HepG2 (cell line): Measurements from ENCODE around the gene ABL2. TPM values are rescaled to one million over a fixed set of nuclear protein-coding genes. Genes with fewer than 3 reads are reported as not detected.
A peak's percentile ranks its signal among the peaks of the same experiment; 100 is the strongest.

Experiments
- DNMT3B ChIP-seq: conservative IDR thresholded peaks from 2 replicates; pipeline ENCODE4 v1.6.1; 2016; ENCODE audit warnings: missing biosample characterization, control low read depth
- HOXD1 ChIP-seq: sonication (generic); formaldehyde crosslinking; IDR thresholded peaks from 2 replicates; pipeline ENCODE4 v1.5.0; 2020; ENCODE audit warnings: missing genetic modification reagents
- NFE2 ChIP-seq: sonication (generic); formaldehyde crosslinking; IDR thresholded peaks from 2 replicates; pipeline ENCODE4 v1.4.0; 2020; ENCODE audit warnings: missing genetic modification reagents
- NR2C2 ChIP-seq: sonication (generic); formaldehyde crosslinking; IDR thresholded peaks from 2 replicates; pipeline ENCODE4 v1.4.0; 2020; ENCODE audit warnings: missing genetic modification reagents, mild to moderate bottlenecking, moderate library complexity, borderline replicate concordance
- PCBP1 ChIP-seq: fragments of 200-400 bp; formaldehyde crosslinking; IDR thresholded peaks from 2 replicates; pipeline ENCODE4 v1.6.1; 2017; ENCODE audit warnings: mild to moderate bottlenecking, low read depth, low read length, borderline replicate concordance
- PHF8 ChIP-seq: sonication (generic); formaldehyde crosslinking; IDR thresholded peaks from 2 replicates; pipeline ENCODE4 v1.5.0; 2020; ENCODE audit warnings: missing genetic modification reagents
- RFX1 ChIP-seq: fragments of 450-650 bp; IDR thresholded peaks from 2 replicates; pipeline ENCODE4 v1.6.1; 2017
- SNRNP70 ChIP-seq: fragments of 200-400 bp; formaldehyde crosslinking; IDR thresholded peaks from 2 replicates; pipeline ENCODE4 v1.6.1; 2017; ENCODE audit warnings: mild to moderate bottlenecking, low read depth, low read length, moderate library complexity
- SOX5 ChIP-seq: IDR thresholded peaks from 2 replicates; pipeline ENCODE4 v1.6.1; 2016; ENCODE audit warnings: borderline replicate concordance
- TOPORS ChIP-seq: sonication (generic); formaldehyde crosslinking; IDR thresholded peaks from 2 replicates; pipeline ENCODE4 v1.8.0; 2023; ENCODE audit warnings: mild to moderate bottlenecking, missing genetic modification reagents
- YEATS2 ChIP-seq: sonication (generic); formaldehyde crosslinking; IDR thresholded peaks from 2 replicates; pipeline ENCODE4 v1.4.0; 2020; ENCODE audit warnings: missing genetic modification reagents, borderline replicate concordance
- ZC3H4 ChIP-seq: sonication (generic); formaldehyde crosslinking; IDR thresholded peaks from 2 replicates; pipeline ENCODE4 v1.4.0; 2020; ENCODE audit warnings: missing genetic modification reagents, borderline replicate concordance
- ZNF101 ChIP-seq: sonication (generic); formaldehyde crosslinking; IDR thresholded peaks from 2 replicates; pipeline ENCODE4 v1.4.0; 2020; ENCODE audit warnings: mild to moderate bottlenecking, low read depth, missing genetic modification reagents, borderline replicate concordance
- ZNF343 ChIP-seq: sonication (generic); formaldehyde crosslinking; IDR thresholded peaks from 2 replicates; pipeline ENCODE4 v1.4.0; 2020; ENCODE audit warnings: mild to moderate bottlenecking, missing genetic modification reagents
- ZNF660 ChIP-seq: sonication (generic); formaldehyde crosslinking; IDR thresholded peaks from 2 replicates; pipeline ENCODE4 v1.5.1; 2020; ENCODE audit warnings: mild to moderate bottlenecking, low read depth, missing genetic modification reagents, borderline replicate concordance
- ZNF788 ChIP-seq: sonication (generic); formaldehyde crosslinking; IDR thresholded peaks from 2 replicates; pipeline ENCODE4 v1.5.0; 2020; ENCODE audit warnings: mild to moderate bottlenecking, missing genetic modification reagents, borderline replicate concordance
- polyA plus RNA-seq, 8 experiments: library from polyadenylated mRNA; depleted of rRNA in 3 of 8; stranded (reverse) in 7 of 8; unstranded in 1 of 8; fragments of >200 nt; fragmentation: Illumina TruSeq in 4 of 8; extraction: Trizol in 4 of 8; gene quantifications; 2 replicates each; pipeline versions ENCODE4 v1.2.1 to v1.2.3, GENCODE V29; 2011 to 2016; ENCODE audit warnings: low read depth in 4 of 8, missing spikeins in 1 of 8, mixed read lengths in 1 of 8; ENCODE audit not compliant: insufficient read depth in 1 of 8
- total RNA-seq, 5 experiments: library from RNA; depleted of rRNA; stranded (reverse); fragments of >200 nt; fragmentation: Illumina TruSeq; extraction: Trizol; gene quantifications; 2 replicates each; pipeline ENCODE4 v1.2.3, GENCODE V29; 2016; ENCODE audit warnings: low read depth in 1 of 5
- TF ChIP-seq, protein P1 (sequence below): sonication (generic); formaldehyde crosslinking; IDR thresholded peaks from 2 replicates; pipeline ENCODE4 v1.4.0; 2020; ENCODE audit warnings: low read depth, missing genetic modification reagents
- TF ChIP-seq, protein P2 (sequence below), 2 experiments: sonication (generic) in 1 of 2; formaldehyde crosslinking in 1 of 2; IDR thresholded peaks; 2 replicates each; pipeline versions ENCODE4 v1.5.1 to v1.6.1; 2011 to 2020; ENCODE audit warnings: borderline replicate concordance in 1 of 2, low read depth in 1 of 2, low read length in 1 of 2, mild to moderate bottlenecking in 1 of 2, missing genetic modification reagents in 1 of 2, moderate library complexity in 1 of 2
- TF ChIP-seq, protein P3 (sequence below): sonication (generic); formaldehyde crosslinking; IDR thresholded peaks from 2 replicates; pipeline ENCODE4 v1.8.0; 2022; ENCODE audit warnings: mild to moderate bottlenecking, missing genetic modification reagents, moderate library complexity
- TF ChIP-seq, protein P4 (sequence below): sonication (generic); formaldehyde crosslinking; IDR thresholded peaks from 2 replicates; pipeline ENCODE4 v1.4.0; 2020; ENCODE audit warnings: missing genetic modification reagents

ABL2 gene
- total and polyA plus RNA-seq, 2 of the 13 experiments (the other 11 are each of a cell fraction or from before 2014, with no cell fraction given), result 5.8 to 6.0 TPM

DNA sequence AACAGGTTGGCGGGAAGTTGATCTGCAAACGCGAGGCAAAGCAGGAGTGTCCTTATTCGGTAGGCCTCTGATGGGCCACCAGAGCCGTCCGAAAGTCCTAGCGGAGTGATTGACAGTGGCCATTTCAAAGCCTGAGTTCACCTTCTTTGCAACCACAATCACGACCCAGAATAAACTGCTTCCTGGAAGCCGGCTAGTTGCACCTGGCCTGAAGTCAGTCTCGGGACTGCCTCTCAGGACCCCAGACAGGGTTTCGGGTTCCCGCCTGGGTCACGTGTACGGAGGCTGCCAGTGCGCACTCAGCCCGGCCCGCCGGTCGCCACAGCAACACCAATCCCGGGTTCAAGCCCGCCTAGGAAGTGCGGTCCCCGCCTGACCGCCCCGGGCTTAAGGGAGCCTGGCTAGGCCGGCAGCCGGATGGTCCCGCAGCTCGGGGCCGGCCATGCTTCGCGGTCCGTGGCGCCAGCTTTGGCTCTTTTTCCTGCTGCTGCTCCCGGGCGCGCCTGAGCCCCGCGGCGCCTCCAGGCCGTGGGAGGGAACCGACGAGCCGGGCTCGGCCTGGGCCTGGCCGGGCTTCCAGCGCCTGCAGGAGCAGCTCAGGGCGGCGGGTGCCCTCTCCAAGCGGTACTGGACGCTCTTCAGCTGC, 147.7 kb downstream of the ABL2 start, which contains the start of gene TOR3A (continued):
- TF ChIP-seq, protein P1, sequence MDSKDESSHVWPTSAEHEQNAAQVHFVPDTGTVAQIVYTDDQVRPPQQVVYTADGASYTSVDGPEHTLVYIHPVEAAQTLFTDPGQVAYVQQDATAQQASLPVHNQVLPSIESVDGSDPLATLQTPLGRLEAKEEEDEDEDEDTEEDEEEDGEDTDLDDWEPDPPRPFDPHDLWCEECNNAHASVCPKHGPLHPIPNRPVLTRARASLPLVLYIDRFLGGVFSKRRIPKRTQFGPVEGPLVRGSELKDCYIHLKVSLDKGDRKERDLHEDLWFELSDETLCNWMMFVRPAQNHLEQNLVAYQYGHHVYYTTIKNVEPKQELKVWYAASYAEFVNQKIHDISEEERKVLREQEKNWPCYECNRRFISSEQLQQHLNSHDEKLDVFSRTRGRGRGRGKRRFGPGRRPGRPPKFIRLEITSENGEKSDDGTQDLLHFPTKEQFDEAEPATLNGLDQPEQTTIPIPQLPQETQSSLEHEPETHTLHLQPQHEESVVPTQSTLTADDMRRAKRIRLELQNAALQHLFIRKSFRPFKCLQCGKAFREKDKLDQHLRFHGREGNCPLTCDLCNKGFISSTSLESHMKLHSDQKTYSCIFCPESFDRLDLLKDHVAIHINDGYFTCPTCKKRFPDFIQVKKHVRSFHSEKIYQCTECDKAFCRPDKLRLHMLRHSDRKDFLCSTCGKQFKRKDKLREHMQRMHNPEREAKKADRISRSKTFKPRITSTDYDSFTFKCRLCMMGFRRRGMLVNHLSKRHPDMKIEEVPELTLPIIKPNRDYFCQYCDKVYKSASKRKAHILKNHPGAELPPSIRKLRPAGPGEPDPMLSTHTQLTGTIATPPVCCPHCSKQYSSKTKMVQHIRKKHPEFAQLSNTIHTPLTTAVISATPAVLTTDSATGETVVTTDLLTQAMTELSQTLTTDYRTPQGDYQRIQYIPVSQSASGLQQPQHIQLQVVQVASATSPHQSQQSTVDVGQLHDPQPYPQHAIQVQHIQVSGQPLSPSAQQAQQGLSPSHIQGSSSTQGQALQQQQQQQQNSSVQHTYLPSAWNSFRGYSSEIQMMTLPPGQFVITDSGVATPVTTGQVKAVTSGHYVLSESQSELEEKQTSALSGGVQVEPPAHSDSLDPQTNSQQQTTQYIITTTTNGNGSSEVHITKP, result 0 out of 2 replicates have a peak, but pooled peaks have one; percentile 22
- TF ChIP-seq PHF8 (CRISPR knock-in tag) (peak; percentile 74; the same call in 1 of the 2 replicates), ZNF101 (CRISPR knock-in tag) (no peak), DNMT3B (no peak), ZNF788 (CRISPR knock-in tag) (peak; percentile 22; the same call in 1 of the 2 replicates), RFX1 (peak; percentile 91), ZNF343 (CRISPR knock-in tag) (no peak; the same call in 1 of the 2 replicates), PCBP1 (no peak), ZNF660 (CRISPR knock-in tag) (no peak), TOPORS (CRISPR knock-in tag) (peak; percentile 93), HOXD1 (no peak; the same call in 1 of the 2 replicates), SNRNP70 (no peak), YEATS2 (0 out of 2 replicates have a peak, but pooled peaks have one; percentile 47), NFE2 (CRISPR knock-in tag) (no peak), ZC3H4 (CRISPR knock-in tag) (no peak), SOX5 (CRISPR knock-in tag) (0 out of 2 replicates have a peak, but pooled peaks have one; percentile 24), NR2C2 (CRISPR knock-in tag) (0 out of 2 replicates have a peak, but pooled peaks have one; percentile 16)
- TF ChIP-seq, protein P2, sequence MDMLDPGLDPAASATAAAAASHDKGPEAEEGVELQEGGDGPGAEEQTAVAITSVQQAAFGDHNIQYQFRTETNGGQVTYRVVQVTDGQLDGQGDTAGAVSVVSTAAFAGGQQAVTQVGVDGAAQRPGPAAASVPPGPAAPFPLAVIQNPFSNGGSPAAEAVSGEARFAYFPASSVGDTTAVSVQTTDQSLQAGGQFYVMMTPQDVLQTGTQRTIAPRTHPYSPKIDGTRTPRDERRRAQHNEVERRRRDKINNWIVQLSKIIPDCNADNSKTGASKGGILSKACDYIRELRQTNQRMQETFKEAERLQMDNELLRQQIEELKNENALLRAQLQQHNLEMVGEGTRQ (IDR thresholded peaks at IDR 0.05; ENCODE audit: low read depth, low read length), result peak; percentile 81
- TF ChIP-seq, protein P2 (CRISPR knock-in tag; IDR thresholded peaks at IDR 0.05; ENCODE audit: borderline replicate concordance), result peak; percentile 94; the same call in 1 of the 2 replicates
- TF ChIP-seq, protein P3, sequence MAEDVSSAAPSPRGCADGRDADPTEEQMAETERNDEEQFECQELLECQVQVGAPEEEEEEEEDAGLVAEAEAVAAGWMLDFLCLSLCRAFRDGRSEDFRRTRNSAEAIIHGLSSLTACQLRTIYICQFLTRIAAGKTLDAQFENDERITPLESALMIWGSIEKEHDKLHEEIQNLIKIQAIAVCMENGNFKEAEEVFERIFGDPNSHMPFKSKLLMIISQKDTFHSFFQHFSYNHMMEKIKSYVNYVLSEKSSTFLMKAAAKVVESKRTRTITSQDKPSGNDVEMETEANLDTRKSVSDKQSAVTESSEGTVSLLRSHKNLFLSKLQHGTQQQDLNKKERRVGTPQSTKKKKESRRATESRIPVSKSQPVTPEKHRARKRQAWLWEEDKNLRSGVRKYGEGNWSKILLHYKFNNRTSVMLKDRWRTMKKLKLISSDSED, result no peak
- TF ChIP-seq, protein P4, sequence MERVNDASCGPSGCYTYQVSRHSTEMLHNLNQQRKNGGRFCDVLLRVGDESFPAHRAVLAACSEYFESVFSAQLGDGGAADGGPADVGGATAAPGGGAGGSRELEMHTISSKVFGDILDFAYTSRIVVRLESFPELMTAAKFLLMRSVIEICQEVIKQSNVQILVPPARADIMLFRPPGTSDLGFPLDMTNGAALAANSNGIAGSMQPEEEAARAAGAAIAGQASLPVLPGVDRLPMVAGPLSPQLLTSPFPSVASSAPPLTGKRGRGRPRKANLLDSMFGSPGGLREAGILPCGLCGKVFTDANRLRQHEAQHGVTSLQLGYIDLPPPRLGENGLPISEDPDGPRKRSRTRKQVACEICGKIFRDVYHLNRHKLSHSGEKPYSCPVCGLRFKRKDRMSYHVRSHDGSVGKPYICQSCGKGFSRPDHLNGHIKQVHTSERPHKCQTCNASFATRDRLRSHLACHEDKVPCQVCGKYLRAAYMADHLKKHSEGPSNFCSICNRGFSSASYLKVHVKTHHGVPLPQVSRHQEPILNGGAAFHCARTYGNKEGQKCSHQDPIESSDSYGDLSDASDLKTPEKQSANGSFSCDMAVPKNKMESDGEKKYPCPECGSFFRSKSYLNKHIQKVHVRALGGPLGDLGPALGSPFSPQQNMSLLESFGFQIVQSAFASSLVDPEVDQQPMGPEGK, result no peak; the same call in 1 of the 2 replicates
